GM21825 (cell line): ENCODE results near the gene GAP43.

Experiments
- ATAC-seq: cut with Tn5 transposase; IDR thresholded peaks from one replicate; pipeline ENCODE4 v1.9.1; 2021; ENCODE audit warnings: mild to moderate bottlenecking, moderate library complexity; ENCODE audit not compliant: unreplicated experiment

The GAP43 gene

GRCh38 chr3:115758076-115758763, 134.9 kb downstream of the GAP43 start:
- no peak for ATAC-seq

- no peak for ATAC-seq
Observed at GRCh38 chr3:115760716-115761115, 137.4 kb downstream of the GAP43 start.

GRCh38 chr3:115761927-115762305, 138.6 kb downstream of the GAP43 start:
- ATAC-seq, result no peak

GRCh38 chr3:115766587-115767482, 143.5 kb downstream of the GAP43 start:
- no peak for ATAC-seq

- ATAC-seq, result no peak
Observed at GRCh38 chr3:115768661-115769060, 145.4 kb downstream of the GAP43 start.
